Parathyroid adenoma (tissue), 2 donors: ENCODE measurements around the gene CAST.

Source experiments
- H2AFZ ChIP-seq: fragments of 300-600 bp; sonication (generic); one replicate; pipeline ENCODE4 v1.7.0; 2017; ENCODE audit warnings: antibody characterized with exemption, mild to moderate bottlenecking
- H3K27ac ChIP-seq: fragments of 300-600 bp; sonication (generic); one replicate; pipeline ENCODE4 v1.7.0; 2017
- H3K27me3 ChIP-seq: fragments of 300-600 bp; sonication (generic); one replicate; pipeline ENCODE4 v1.7.0; 2017; ENCODE audit warnings: low read length; ENCODE audit not compliant: control insufficient read depth, insufficient read depth
- H3K36me3 ChIP-seq: fragments of 300-600 bp; sonication (generic); one replicate; pipeline ENCODE4 v1.7.0; 2017; ENCODE audit warnings: low read length; ENCODE audit not compliant: control insufficient read depth, insufficient read depth
- H3K4me1 ChIP-seq: fragments of 300-600 bp; sonication (generic); one replicate; pipeline ENCODE4 v1.7.0; 2017; ENCODE audit warnings: control low read depth
- H3K4me2 ChIP-seq: fragments of 300-600 bp; sonication (generic); one replicate; pipeline ENCODE4 v1.7.0; 2017; ENCODE audit warnings: low read length
- H3K4me3 ChIP-seq: fragments of 300-600 bp; sonication (generic); one replicate; pipeline ENCODE4 v1.7.0; 2017; ENCODE audit warnings: low read depth, low read length
- H3K79me2 ChIP-seq: fragments of 300-600 bp; sonication (generic); one replicate; pipeline ENCODE4 v1.7.0; 2017; ENCODE audit warnings: control low read depth
- H3K9ac ChIP-seq: fragments of 300-600 bp; sonication (generic); one replicate; pipeline ENCODE4 v1.7.0; 2017; ENCODE audit warnings: mild to moderate bottlenecking
- H3K9me3 ChIP-seq: fragments of 300-600 bp; sonication (generic); one replicate; pipeline ENCODE4 v1.7.0; 2017; ENCODE audit warnings: low read length; ENCODE audit not compliant: control insufficient read depth
- TF ChIP-seq, protein P1 (sequence below): fragments of 300-600 bp; sonication (generic); IDR thresholded peaks from one replicate; pipeline ENCODE4 v1.7.0; 2017; ENCODE audit warnings: antibody characterized with exemption, mild to moderate bottlenecking
- donor health status: primary hyperparathyroidism.

CAST gene

DNA sequence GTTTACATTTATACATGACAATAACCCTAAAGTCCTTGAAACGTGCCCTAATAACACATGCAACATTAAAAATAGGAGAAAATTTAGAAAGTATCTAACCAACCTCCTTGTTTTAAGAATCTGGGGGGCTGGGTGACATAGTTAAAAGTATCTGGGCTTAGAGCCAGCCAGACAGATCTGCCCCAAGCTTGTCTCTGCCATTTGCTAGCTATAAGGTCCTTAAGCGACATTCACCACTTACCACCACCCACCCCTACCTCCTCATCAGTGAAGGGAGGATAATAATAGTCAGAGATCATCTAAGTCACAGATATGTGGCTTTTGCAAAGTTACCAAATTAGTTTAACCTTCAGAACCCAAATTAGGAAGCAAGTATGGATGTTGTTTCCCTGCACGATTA lies 33.8 kb upstream of the CAST start:
- no peaks in the 10 kb centered on the region for H3K79me2 ChIP-seq
- H3K9me3 ChIP-seq = no peaks in the 10 kb centered on the region
- H3K36me3 ChIP-seq = no peaks in the 10 kb centered on the region
- no peaks in the 10 kb centered on the region for H3K4me1 ChIP-seq
- H3K4me3 ChIP-seq = no peak overlapping the region
- H3K27ac ChIP-seq = no peak overlapping the region
- no peaks in the 10 kb centered on the region for H3K27me3 ChIP-seq
- H3K9ac ChIP-seq = no peak overlapping the region
- no peak overlapping the region for H2AFZ ChIP-seq
- TF ChIP-seq, protein P1, sequence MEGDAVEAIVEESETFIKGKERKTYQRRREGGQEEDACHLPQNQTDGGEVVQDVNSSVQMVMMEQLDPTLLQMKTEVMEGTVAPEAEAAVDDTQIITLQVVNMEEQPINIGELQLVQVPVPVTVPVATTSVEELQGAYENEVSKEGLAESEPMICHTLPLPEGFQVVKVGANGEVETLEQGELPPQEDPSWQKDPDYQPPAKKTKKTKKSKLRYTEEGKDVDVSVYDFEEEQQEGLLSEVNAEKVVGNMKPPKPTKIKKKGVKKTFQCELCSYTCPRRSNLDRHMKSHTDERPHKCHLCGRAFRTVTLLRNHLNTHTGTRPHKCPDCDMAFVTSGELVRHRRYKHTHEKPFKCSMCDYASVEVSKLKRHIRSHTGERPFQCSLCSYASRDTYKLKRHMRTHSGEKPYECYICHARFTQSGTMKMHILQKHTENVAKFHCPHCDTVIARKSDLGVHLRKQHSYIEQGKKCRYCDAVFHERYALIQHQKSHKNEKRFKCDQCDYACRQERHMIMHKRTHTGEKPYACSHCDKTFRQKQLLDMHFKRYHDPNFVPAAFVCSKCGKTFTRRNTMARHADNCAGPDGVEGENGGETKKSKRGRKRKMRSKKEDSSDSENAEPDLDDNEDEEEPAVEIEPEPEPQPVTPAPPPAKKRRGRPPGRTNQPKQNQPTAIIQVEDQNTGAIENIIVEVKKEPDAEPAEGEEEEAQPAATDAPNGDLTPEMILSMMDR = no peak
- no peak overlapping the region for H3K4me2 ChIP-seq

DNA sequence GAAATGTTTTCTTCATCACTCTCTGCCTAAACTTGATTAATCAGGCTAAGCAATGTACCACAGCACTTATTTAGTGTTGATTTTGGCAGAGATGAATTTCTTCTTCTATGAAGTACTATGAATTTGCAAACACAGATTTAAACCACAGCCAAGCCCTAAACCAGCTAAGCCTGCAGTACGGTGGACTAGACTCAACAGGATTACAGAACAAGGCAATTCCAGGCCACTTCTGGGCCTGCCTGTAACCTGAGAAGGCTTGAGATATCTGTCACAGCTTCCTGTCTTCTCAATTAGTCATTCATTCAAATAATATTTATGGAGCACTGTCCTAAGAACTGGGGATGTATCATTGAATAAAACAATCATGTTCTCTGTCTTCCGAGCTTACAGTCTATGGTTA lies 32.4 kb upstream of the CAST start:
- H3K36me3 ChIP-seq = no peaks in the 10 kb centered on the region

GRCh38 chr5:96633820-96634219 lies 28.4 kb upstream of the CAST start:
- Histone ChIP-seq H3K27ac (no peak overlapping the region), H3K36me3 (no peaks in the 10 kb centered on the region), H3K79me2 (no peaks in the 10 kb centered on the region), H3K9ac (no peak overlapping the region), H3K27me3 (no peaks in the 10 kb centered on the region), H3K4me1 (no peaks in the 10 kb centered on the region), H3K4me3 (no peak overlapping the region), H3K4me2 (no peak overlapping the region), H2AFZ (no peak overlapping the region), H3K9me3 (no peaks in the 10 kb centered on the region)
- TF ChIP-seq, protein P1 = no peak

More for the DNA sequence above, 32.4 kb upstream of the CAST start:
- Histone ChIP-seq H3K27me3 (no peaks in the 10 kb centered on the region), H2AFZ (peak overlapping the region; percentile 10), H3K9ac (no peak overlapping the region), H3K9me3 (no peaks in the 10 kb centered on the region), H3K79me2 (no peaks in the 10 kb centered on the region), H3K4me2 (no peak overlapping the region), H3K4me3 (no peak overlapping the region), H3K4me1 (no peaks in the 10 kb centered on the region), H3K27ac (no peak overlapping the region)
- TF ChIP-seq, protein P1 = no peak

DNA sequence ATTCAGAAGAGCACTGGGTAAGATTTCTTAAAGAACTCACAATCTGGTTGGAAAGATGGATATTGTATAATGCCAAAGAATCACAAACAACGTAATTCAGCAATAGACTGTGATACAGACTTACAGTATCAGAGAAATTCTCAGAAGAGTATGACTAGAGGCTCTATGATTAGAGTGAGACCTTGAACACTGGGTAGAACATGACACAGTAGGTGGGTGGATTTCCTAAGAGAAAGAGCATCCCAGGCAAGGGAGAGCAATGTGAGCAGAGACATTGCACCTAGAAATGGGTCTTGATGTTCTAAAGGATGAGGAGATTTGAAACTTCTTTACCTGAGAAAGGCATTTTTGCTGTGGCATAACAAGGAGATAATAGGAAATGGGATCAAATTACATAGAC lies 27.3 kb upstream of the CAST start:
- no peaks in the 10 kb centered on the region for H3K4me1 ChIP-seq
- H3K4me3 ChIP-seq = no peak overlapping the region
- no peaks in the 10 kb centered on the region for H3K27me3 ChIP-seq

GRCh38 chr5:96636046-96636445 lies 26.1 kb upstream of the CAST start:
- Histone ChIP-seq H3K27me3 (no peaks in the 10 kb centered on the region), H2AFZ (no peak overlapping the region), H3K9me3 (no peaks in the 10 kb centered on the region), H3K4me3 (no peak overlapping the region), H3K27ac (no peak overlapping the region), H3K9ac (no peak overlapping the region), H3K4me1 (no peaks in the 10 kb centered on the region), H3K36me3 (no peaks in the 10 kb centered on the region), H3K79me2 (no peaks in the 10 kb centered on the region), H3K4me2 (no peak overlapping the region)
- TF ChIP-seq, protein P1 = no peak

More for the DNA sequence above, 27.3 kb upstream of the CAST start:
- Histone ChIP-seq H3K79me2 (no peaks in the 10 kb centered on the region), H3K4me2 (no peak overlapping the region), H3K27ac (no peak overlapping the region), H3K9ac (no peak overlapping the region), H3K9me3 (no peaks in the 10 kb centered on the region), H3K36me3 (no peaks in the 10 kb centered on the region), H2AFZ (no peak overlapping the region)
- TF ChIP-seq, protein P1 = no peak
